Endodermal cell (in vitro differentiated cells): Measurements from ENCODE around the gene SSH2. TPM values are rescaled to one million over a fixed set of nuclear protein-coding genes. Genes with fewer than 3 reads are reported as not detected.

Experiments used
- DNase-seq: peaks from one replicate; pipeline ENCODE4 v3.0.0-alpha.2; 2017
- H3K27ac ChIP-seq: 2 replicates; pipeline ENCODE4 v1.5.1; 2013; ENCODE audit warnings: mild to moderate bottlenecking, low read depth, low read length, moderate library complexity
- H3K27me3 ChIP-seq: 2 replicates; pipeline ENCODE4 v1.6.1; 2013; ENCODE audit warnings: mild to moderate bottlenecking, low read length, moderate library complexity; ENCODE audit not compliant: insufficient read depth, control insufficient read depth, poor library complexity, severe bottlenecking
- H3K36me3 ChIP-seq: 2 replicates; pipeline ENCODE4 v1.7.0; 2013; ENCODE audit warnings: mild to moderate bottlenecking, low read length, moderate library complexity; ENCODE audit not compliant: control insufficient read depth, insufficient read depth
- H3K4me1 ChIP-seq: one replicate; pipeline ENCODE4 v1.7.0; 2013; ENCODE audit warnings: low read length; ENCODE audit not compliant: control insufficient read depth, insufficient read depth
- H3K4me3 ChIP-seq: 2 replicates; pipeline ENCODE4 v1.5.1; 2013; ENCODE audit warnings: mild to moderate bottlenecking, low read length, moderate library complexity
- H3K9ac ChIP-seq: 2 replicates; pipeline ENCODE4 v1.6.1; 2013; ENCODE audit warnings: mild to moderate bottlenecking, low read length, moderate library complexity; ENCODE audit not compliant: poor library complexity, severe bottlenecking; ENCODE audit errors: extremely low read depth
- H3K9me3 ChIP-seq: 2 replicates; pipeline ENCODE4 v1.6.1; 2013; ENCODE audit warnings: mild to moderate bottlenecking, low read length, moderate library complexity; ENCODE audit not compliant: control insufficient read depth
- H3K27ac Mint-ChIP-seq: 2 replicates; pipeline ENCODE4 v1.8.0; 2020; ENCODE audit warnings: mixed read lengths
- H3K27me3 Mint-ChIP-seq: 2 replicates; pipeline ENCODE4 v1.8.0; 2021; ENCODE audit warnings: mild to moderate bottlenecking, mixed read lengths; ENCODE audit not compliant: insufficient read depth
- H3K36me3 Mint-ChIP-seq: 2 replicates; pipeline ENCODE4 v1.8.0; 2020; ENCODE audit warnings: low read depth, mixed read lengths
- H3K4me1 Mint-ChIP-seq: 2 replicates; pipeline ENCODE4 v1.8.0; 2020; ENCODE audit warnings: mixed read lengths
- H3K4me3 Mint-ChIP-seq: 2 replicates; pipeline ENCODE4 v1.8.0; 2020; ENCODE audit warnings: mild to moderate bottlenecking, moderate library complexity, mixed read lengths
- H3K9me3 Mint-ChIP-seq: 2 replicates; pipeline ENCODE4 v1.8.0; 2020; ENCODE audit warnings: mild to moderate bottlenecking, mixed read lengths
- WGBS, 2 experiments: methylation state at CpG; one replicate each; pipeline versions ENCODE4 v1.1.5 to v1.1.7; 2013; ENCODE audit warnings: missing lambda C conversion rate in 2 of 2, mixed read lengths in 1 of 2; ENCODE audit not compliant: insufficient coverage in 1 of 2, insufficient read length in 1 of 2; 5-methylcytosine and 5-hydroxymethylcytosine counted together
- long read RNA-seq, 4 experiments: library from polyadenylated mRNA in 2 of 4; library from RNA in 1 of 4; library from capped mRNA in 1 of 4; stranded (forward) in 3 of 4; unstranded in 1 of 4; transcript quantifications; one replicate each; pipeline ENCODE4 v2.0.0, GENCODE V29; 2020 to 2021; ENCODE audit warnings: inconsistent platforms in 1 of 4
- polyA plus RNA-seq, 2 experiments: library from polyadenylated mRNA; stranded (reverse); fragments of 50-300 nt; gene quantifications; one replicate each; pipeline ENCODE4 v1.2.3, GENCODE V29; 2013
- total RNA-seq, 2 donors: library from RNA; stranded (reverse); fragmentation: NEBNext Ultra II Directional in 1 of 2; extraction: Animal tissue kit (Norgen Biotek cat#: 25700) in 1 of 2; gene quantifications; 2 replicates in 1 of 2; 3 replicates in 1 of 2; pipeline ENCODE4 v1.2.1, GENCODE V29; 2021
- TF ChIP-seq, protein P1 (sequence below): fragments of 200-600 bp; sonication (generic); conservative IDR thresholded peaks from 2 replicates; pipeline ENCODE4 v1.5.0; 2021; ENCODE audit warnings: antibody characterized with exemption, mild to moderate bottlenecking

Gene SSH2, protein sequence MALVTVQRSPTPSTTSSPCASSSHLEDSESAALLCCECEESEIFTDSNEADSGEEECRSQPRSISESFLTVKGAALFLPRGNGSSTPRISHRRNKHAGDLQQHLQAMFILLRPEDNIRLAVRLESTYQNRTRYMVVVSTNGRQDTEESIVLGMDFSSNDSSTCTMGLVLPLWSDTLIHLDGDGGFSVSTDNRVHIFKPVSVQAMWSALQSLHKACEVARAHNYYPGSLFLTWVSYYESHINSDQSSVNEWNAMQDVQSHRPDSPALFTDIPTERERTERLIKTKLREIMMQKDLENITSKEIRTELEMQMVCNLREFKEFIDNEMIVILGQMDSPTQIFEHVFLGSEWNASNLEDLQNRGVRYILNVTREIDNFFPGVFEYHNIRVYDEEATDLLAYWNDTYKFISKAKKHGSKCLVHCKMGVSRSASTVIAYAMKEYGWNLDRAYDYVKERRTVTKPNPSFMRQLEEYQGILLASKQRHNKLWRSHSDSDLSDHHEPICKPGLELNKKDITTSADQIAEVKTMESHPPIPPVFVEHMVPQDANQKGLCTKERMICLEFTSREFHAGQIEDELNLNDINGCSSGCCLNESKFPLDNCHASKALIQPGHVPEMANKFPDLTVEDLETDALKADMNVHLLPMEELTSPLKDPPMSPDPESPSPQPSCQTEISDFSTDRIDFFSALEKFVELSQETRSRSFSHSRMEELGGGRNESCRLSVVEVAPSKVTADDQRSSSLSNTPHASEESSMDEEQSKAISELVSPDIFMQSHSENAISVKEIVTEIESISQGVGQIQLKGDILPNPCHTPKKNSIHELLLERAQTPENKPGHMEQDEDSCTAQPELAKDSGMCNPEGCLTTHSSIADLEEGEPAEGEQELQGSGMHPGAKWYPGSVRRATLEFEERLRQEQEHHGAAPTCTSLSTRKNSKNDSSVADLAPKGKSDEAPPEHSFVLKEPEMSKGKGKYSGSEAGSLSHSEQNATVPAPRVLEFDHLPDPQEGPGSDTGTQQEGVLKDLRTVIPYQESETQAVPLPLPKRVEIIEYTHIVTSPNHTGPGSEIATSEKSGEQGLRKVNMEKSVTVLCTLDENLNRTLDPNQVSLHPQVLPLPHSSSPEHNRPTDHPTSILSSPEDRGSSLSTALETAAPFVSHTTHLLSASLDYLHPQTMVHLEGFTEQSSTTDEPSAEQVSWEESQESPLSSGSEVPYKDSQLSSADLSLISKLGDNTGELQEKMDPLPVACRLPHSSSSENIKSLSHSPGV (N-terminal part only)
- 10 to 100 TPM; 11.3 to 13.5 TPM for total RNA-seq
- 13.4 TPM for polyA plus RNA-seq (2013, experiment 1 of 2)
- polyA plus RNA-seq (2013, experiment 2 of 2): 12.2 TPM
- long read RNA-seq, experiment 1, partial matches to known transcripts: 0 of 2 reads
- long read RNA-seq, experiment 1, other reads (novel, unspliced or antisense): 2 of 2 reads
- long read RNA-seq, experiment 2, partial matches to known transcripts: 0 of 8 reads
- long read RNA-seq, experiment 2, other reads (novel, unspliced or antisense): 8 of 8 reads
- long read RNA-seq, experiment 3, partial matches to known transcripts: 1 of 5 reads
- long read RNA-seq, experiment 3, other reads (novel, unspliced or antisense): 4 of 5 reads
- long read RNA-seq, experiment 4: 0 reads

DNA sequence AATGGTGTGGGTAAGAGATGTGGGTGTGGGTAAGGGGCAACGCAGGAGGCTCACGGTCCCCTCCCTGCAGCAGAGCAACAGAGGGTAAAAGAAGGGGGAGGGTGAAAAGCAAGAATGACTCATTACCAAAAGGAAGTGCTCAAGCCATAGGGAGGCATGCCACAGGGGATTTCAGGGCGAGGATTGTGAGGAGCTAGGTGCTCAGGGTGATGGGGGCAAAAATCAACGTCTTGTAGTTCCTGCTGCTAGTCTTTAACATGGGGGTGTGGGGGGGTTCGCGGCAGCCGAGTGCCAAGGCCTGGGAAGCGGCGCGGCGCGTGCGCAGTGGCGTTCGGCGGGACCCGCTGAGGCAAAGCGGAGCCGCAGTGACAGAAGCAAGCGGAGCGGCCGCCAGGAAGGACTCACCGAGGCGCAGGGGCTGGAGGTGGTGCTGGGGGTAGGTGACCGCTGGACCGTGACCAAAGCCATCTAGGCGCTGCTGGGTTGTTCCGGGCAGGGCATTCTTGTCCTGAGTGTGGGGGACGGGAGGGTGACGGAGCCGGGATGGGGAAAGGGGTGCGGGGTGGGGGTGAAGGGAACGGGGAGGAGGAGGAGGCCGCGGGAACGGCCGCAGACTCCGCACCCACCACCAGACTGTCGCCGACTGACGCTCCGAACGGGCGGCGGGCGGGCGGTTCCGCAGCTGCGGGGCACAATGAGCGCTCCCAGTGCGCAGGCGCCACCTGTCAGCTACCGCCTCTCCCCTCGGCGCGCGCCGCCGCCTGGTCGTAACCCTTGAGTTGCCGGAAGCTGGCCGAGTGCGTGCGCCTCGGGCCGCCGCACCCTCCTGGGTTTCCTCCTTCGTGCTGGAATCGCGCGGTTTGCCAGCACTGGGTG is at the start of gene SSH2:
SSH2 (minus strand) TSS at position 696 of the 876 bp plus-strand sequence; CDS start at position 468, 228 bp downstream.
- no peak within 1 kb of the TSS for H3K4me3 Mint-ChIP-seq
- no peaks in the 10 kb centered on the region for H3K36me3 Mint-ChIP-seq
- Histone ChIP-seq H3K9me3 (no peaks in the 10 kb centered on the region), H3K4me3 (peak within 1 kb of the TSS; percentile 97), H3K4me1 (no peaks in the 10 kb centered on the region), H3K27ac (peak within 1 kb of the TSS; percentile 87), H3K9ac (peak within 1 kb of the TSS; percentile 57), H3K27me3 (no peaks in the 10 kb centered on the region), H3K36me3 (no peaks in the 10 kb centered on the region)
- WGBS, 2 experiments: 0% methylated on average over 34 to 69 of the region's 71 CpGs
- DNase-seq: peak; percentile 98
- H3K9me3 Mint-ChIP-seq: no peaks in the 10 kb centered on the region
- peak within 1 kb of the TSS; percentile 94 for H3K27ac Mint-ChIP-seq
- peaks cover 5% of the 10 kb centered on the region for H3K27me3 Mint-ChIP-seq
- TF ChIP-seq, protein P1, sequence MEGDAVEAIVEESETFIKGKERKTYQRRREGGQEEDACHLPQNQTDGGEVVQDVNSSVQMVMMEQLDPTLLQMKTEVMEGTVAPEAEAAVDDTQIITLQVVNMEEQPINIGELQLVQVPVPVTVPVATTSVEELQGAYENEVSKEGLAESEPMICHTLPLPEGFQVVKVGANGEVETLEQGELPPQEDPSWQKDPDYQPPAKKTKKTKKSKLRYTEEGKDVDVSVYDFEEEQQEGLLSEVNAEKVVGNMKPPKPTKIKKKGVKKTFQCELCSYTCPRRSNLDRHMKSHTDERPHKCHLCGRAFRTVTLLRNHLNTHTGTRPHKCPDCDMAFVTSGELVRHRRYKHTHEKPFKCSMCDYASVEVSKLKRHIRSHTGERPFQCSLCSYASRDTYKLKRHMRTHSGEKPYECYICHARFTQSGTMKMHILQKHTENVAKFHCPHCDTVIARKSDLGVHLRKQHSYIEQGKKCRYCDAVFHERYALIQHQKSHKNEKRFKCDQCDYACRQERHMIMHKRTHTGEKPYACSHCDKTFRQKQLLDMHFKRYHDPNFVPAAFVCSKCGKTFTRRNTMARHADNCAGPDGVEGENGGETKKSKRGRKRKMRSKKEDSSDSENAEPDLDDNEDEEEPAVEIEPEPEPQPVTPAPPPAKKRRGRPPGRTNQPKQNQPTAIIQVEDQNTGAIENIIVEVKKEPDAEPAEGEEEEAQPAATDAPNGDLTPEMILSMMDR: no peak
- peaks cover 7% of the 10 kb centered on the region for H3K4me1 Mint-ChIP-seq

- H3K4me1 Mint-ChIP-seq: no peaks in the 10 kb centered on the region
- no peaks in the 10 kb centered on the region for H3K4me1 ChIP-seq
- TF ChIP-seq, protein P1: no peak
- no peaks in the 10 kb centered on the region for H3K36me3 ChIP-seq
- no peak overlapping the region for H3K9ac ChIP-seq
- H3K9me3 ChIP-seq: no peaks in the 10 kb centered on the region
- WGBS, 2 experiments: 52 to 82% methylated on average over 1 of the region's 1 CpG
- H3K9me3 Mint-ChIP-seq: no peaks in the 10 kb centered on the region
- no peak overlapping the region for H3K4me3 Mint-ChIP-seq
- H3K27ac ChIP-seq: no peak overlapping the region
- no peaks in the 10 kb centered on the region for H3K27me3 Mint-ChIP-seq
- no peak overlapping the region for H3K4me3 ChIP-seq
- no peak overlapping the region for H3K27ac Mint-ChIP-seq
- no peaks in the 10 kb centered on the region for H3K36me3 Mint-ChIP-seq
- H3K27me3 ChIP-seq: no peaks in the 10 kb centered on the region
- no peak for DNase-seq
Observed at GRCh38 chr17:29977836-29978235, 47.8 kb upstream of the SSH2 start.
